H9 (cell line): ENCODE results near the gene TRABD2B. TPM values are rescaled to one million over a fixed set of nuclear protein-coding genes. Genes with fewer than 3 reads are reported as not detected.

Source experiments
- DNase-seq: peaks from one replicate; pipeline ENCODE4 v3.0.0-alpha.2; 2017
- H2AFZ ChIP-seq: one replicate; pipeline ENCODE4 v1.6.1; 2013; ENCODE audit warnings: mild to moderate bottlenecking, low read length, control low read depth, moderate library complexity
- H2AK5ac ChIP-seq: 2 replicates; pipeline ENCODE4 v1.6.1; 2013; ENCODE audit warnings: low read length, control low read depth, mixed read lengths; ENCODE audit not compliant: insufficient read length
- H2BK120ac ChIP-seq: one replicate; pipeline ENCODE4 v1.6.1; 2013; ENCODE audit warnings: low read depth, mild to moderate bottlenecking, low read length, control low read depth, inconsistent platforms; ENCODE audit not compliant: poor library complexity, severe bottlenecking
- H2BK12ac ChIP-seq: 2 replicates; pipeline ENCODE4 v1.6.1; 2013; ENCODE audit warnings: low read length, control low read depth, mixed read lengths, low read depth; ENCODE audit not compliant: insufficient read length
- H2BK15ac ChIP-seq: 2 replicates; pipeline ENCODE4 v1.6.1; 2013; ENCODE audit warnings: low read depth, low read length, control low read depth
- H2BK20ac ChIP-seq: one replicate; pipeline ENCODE4 v1.6.1; 2013; ENCODE audit warnings: low read depth, mild to moderate bottlenecking, low read length, control low read depth, inconsistent platforms; ENCODE audit not compliant: poor library complexity, severe bottlenecking
- H2BK5ac ChIP-seq: 2 replicates; pipeline ENCODE4 v1.6.1; 2013; ENCODE audit warnings: low read length, control low read depth, mixed read lengths; ENCODE audit not compliant: insufficient read length
- H3K14ac ChIP-seq: 2 replicates; pipeline ENCODE4 v1.6.1; 2013; ENCODE audit warnings: low read length, control low read depth; ENCODE audit not compliant: insufficient read depth
- H3K18ac ChIP-seq: 2 replicates; pipeline ENCODE4 v1.6.1; 2013; ENCODE audit warnings: low read depth, mild to moderate bottlenecking, mixed read lengths, low read length, control low read depth; ENCODE audit not compliant: insufficient read length
- H3K23ac ChIP-seq: 2 replicates; pipeline ENCODE4 v1.6.1; 2013; ENCODE audit warnings: low read length, control low read depth, mixed read lengths, low read depth; ENCODE audit not compliant: insufficient read length
- H3K23me2 ChIP-seq: 2 replicates; pipeline ENCODE4 v1.6.1; 2013; ENCODE audit warnings: low read depth, mild to moderate bottlenecking, mixed read lengths, low read length, control low read depth; ENCODE audit not compliant: insufficient read length, poor library complexity, severe bottlenecking
- H3K27ac ChIP-seq: 2 replicates; pipeline ENCODE4 v1.5.1; 2013; ENCODE audit warnings: low read length, control low read depth, mixed read lengths, low read depth; ENCODE audit not compliant: insufficient read length
- H3K27me3 ChIP-seq: 2 replicates; pipeline ENCODE4 v1.6.1; 2013; ENCODE audit warnings: low read length, control low read depth, inconsistent platforms; ENCODE audit not compliant: insufficient read depth
- H3K4ac ChIP-seq: 2 replicates; pipeline ENCODE4 v1.6.1; 2013; ENCODE audit warnings: low read depth, mild to moderate bottlenecking, control low read depth, inconsistent platforms, low read length, moderate library complexity
- H3K4me1 ChIP-seq: 2 replicates; pipeline ENCODE4 v1.6.1; 2013; ENCODE audit warnings: low read length, control low read depth, inconsistent platforms; ENCODE audit not compliant: insufficient read depth
- H3K4me2 ChIP-seq: 2 replicates; pipeline ENCODE4 v1.6.1; 2013; ENCODE audit warnings: low read length, control low read depth, mixed read lengths; ENCODE audit not compliant: insufficient read length, insufficient read depth
- H3K56ac ChIP-seq: 2 replicates; pipeline ENCODE4 v1.6.1; 2013; ENCODE audit warnings: low read depth, mild to moderate bottlenecking, mixed read lengths, low read length, control low read depth; ENCODE audit not compliant: insufficient read length
- H3K79me1 ChIP-seq: 2 replicates; pipeline ENCODE4 v1.6.1; 2013; ENCODE audit warnings: low read depth, mild to moderate bottlenecking, moderate library complexity, low read length, control low read depth, inconsistent platforms; ENCODE audit not compliant: insufficient read depth, poor library complexity, severe bottlenecking
- H3K79me2 ChIP-seq: 2 replicates; pipeline ENCODE4 v1.6.1; 2013; ENCODE audit warnings: low read length, control low read depth, inconsistent platforms; ENCODE audit not compliant: insufficient read depth
- H3K9ac ChIP-seq: 2 replicates; pipeline ENCODE4 v1.6.1; 2013; ENCODE audit warnings: low read length, control low read depth, mixed read lengths; ENCODE audit not compliant: insufficient read length; ENCODE audit errors: extremely low read depth
- H3K9me3 ChIP-seq: one replicate; pipeline ENCODE4 v1.6.1; 2013; ENCODE audit warnings: low read depth, low read length, inconsistent platforms; ENCODE audit not compliant: control insufficient read depth
- H3T11ph ChIP-seq: one replicate; pipeline ENCODE4 v1.6.1; 2013; ENCODE audit warnings: mild to moderate bottlenecking, low read length, control low read depth, inconsistent platforms
- H4K20me1 ChIP-seq: one replicate; pipeline ENCODE4 v1.6.1; 2013; ENCODE audit not compliant: control insufficient read depth, insufficient read length, insufficient read depth
- H4K5ac ChIP-seq: 2 replicates; pipeline ENCODE4 v1.6.1; 2013; ENCODE audit warnings: low read depth, mild to moderate bottlenecking, mixed read lengths, low read length, control low read depth; ENCODE audit not compliant: insufficient read length
- H4K8ac ChIP-seq: replicated peaks from 2 replicates; pipeline ENCODE4 v1.6.1; 2013; ENCODE audit warnings: low read length, control low read depth, mixed read lengths, low read depth; ENCODE audit not compliant: insufficient read length
- H4K91ac ChIP-seq: 2 replicates; pipeline ENCODE4 v1.6.1; 2013; ENCODE audit warnings: low read depth, mild to moderate bottlenecking, moderate library complexity, mixed read lengths, low read length, control low read depth; ENCODE audit not compliant: insufficient read length
- H3K27ac Mint-ChIP-seq, 3 experiments: 2 replicates in 2 of 3; 3 replicates in 1 of 3; pipeline ENCODE4 v1.8.0; 2020 to 2021; ENCODE audit warnings: mixed read lengths in 3 of 3, mild to moderate bottlenecking in 1 of 3, moderate library complexity in 1 of 3
- H3K27me3 Mint-ChIP-seq: 2 replicates; pipeline ENCODE4 v1.8.0; 2021; ENCODE audit warnings: low read depth, mild to moderate bottlenecking, moderate library complexity, mixed read lengths
- H3K36me3 Mint-ChIP-seq, 3 experiments: 2 replicates in 2 of 3; 3 replicates in 1 of 3; pipeline ENCODE4 v1.8.0; 2020 to 2021; ENCODE audit warnings: low read depth in 3 of 3, mixed read lengths in 3 of 3; ENCODE audit not compliant: insufficient read depth in 1 of 3
- H3K4me1 Mint-ChIP-seq, 2 experiments: 2 replicates each; pipeline ENCODE4 v1.8.0; 2020; ENCODE audit warnings: mixed read lengths in 2 of 2
- H3K4me3 Mint-ChIP-seq, 2 experiments: 2 replicates in 1 of 2; 3 replicates in 1 of 2; pipeline ENCODE4 v1.8.0; 2020 to 2021; ENCODE audit warnings: mild to moderate bottlenecking in 2 of 2, mixed read lengths in 2 of 2, moderate library complexity in 1 of 2
- H3K9me3 Mint-ChIP-seq, 2 experiments: 2 replicates in 1 of 2; 3 replicates in 1 of 2; pipeline ENCODE4 v1.8.0; 2020; ENCODE audit warnings: mild to moderate bottlenecking in 2 of 2, mixed read lengths in 2 of 2, moderate library complexity in 1 of 2
- CTCF ChIP-seq: fragments of 200-600 bp; sonication (generic); conservative IDR thresholded peaks from 3 replicates; pipeline ENCODE4 v1.8.0; 2021; ENCODE audit warnings: antibody characterized with exemption, mild to moderate bottlenecking
- WGBS: extraction: QIAGEN DNeasy Blood & Tissue Kit; methylation state at CpG from one replicate; pipeline ENCODE4 v1.1.7; 2013; ENCODE audit warnings: missing lambda C conversion rate, low lambda C conversion rate, mixed read lengths; ENCODE audit not compliant: insufficient read length; ENCODE audit errors: extremely low coverage; 5-methylcytosine and 5-hydroxymethylcytosine counted together
- total RNA-seq: library from RNA; stranded (reverse); gene quantifications from 2 replicates; pipeline ENCODE4 v1.2.1, GENCODE V29; 2021

Gene TRABD2B
- total RNA-seq, 1 experiment from 2014 or later, result 2.3 TPM

GRCh38 chr1:47842228-47842919, 154.8 kb downstream of the TRABD2B start:
- Histone ChIP-seq H3K79me2 (no peaks in the 10 kb centered on the region), H3K23me2 (no peaks in the 10 kb centered on the region), H3K4me1 (peaks cover 10% of the 10 kb centered on the region), H3K27me3 (no peaks in the 10 kb centered on the region), H3K9ac (no peak overlapping the region), H4K20me1 (no peaks in the 10 kb centered on the region), H3K4ac (no peak overlapping the region), H2AK5ac (no peak overlapping the region), H3K9me3 (no peaks in the 10 kb centered on the region), H2BK12ac (no peak overlapping the region), H3T11ph (no peak overlapping the region), H3K4me2 (no peak overlapping the region), H3K14ac (0 out of 2 replicates have a peak overlapping the region, but pooled peaks have one; percentile 6), H3K56ac (no peak overlapping the region), H3K18ac (no peak overlapping the region), H2BK120ac (no peak overlapping the region), H3K27ac (no peak overlapping the region), H2BK5ac (no peak overlapping the region), H2AFZ (no peak overlapping the region), H2BK15ac (no peak overlapping the region), H2BK20ac (no peak overlapping the region), H4K8ac (no peak overlapping the region), H3K23ac (no peak overlapping the region), H3K79me1 (no peaks in the 10 kb centered on the region), H4K91ac (no peak overlapping the region), H4K5ac (no peak overlapping the region)
- Mint-ChIP-seq H3K36me3 (no peaks in the 10 kb centered on the region), H3K4me3 (no peak overlapping the region; a peak in 1 of 5 replicates), H3K27me3 (peaks cover 3% of the 10 kb centered on the region), H3K9me3 (no peaks in the 10 kb centered on the region), H3K4me1 (peaks cover 27 to 30% of the 10 kb centered on the region in 2 experiments), H3K27ac (peak overlapping the region in 1 of 3 experiments; percentile 6; a peak in 1 of 7 replicates)
- no peak for TF ChIP-seq CTCF
- WGBS, result no CpG with 5 or more reads among the region's 5 CpGs
- peak; percentile 50 for DNase-seq
